NCI-H774 (cell line): ENCODE results near the gene KRTAP6-3.

ENCODE experiments used
- DNase-seq: peaks from one replicate; lab custom pipeline; 2025; lab: John Stamatoyannopoulos, UW

KRTAP6-3 gene

GRCh38 chr21:30592140-30592539 is at the start of gene KRTAP6-3:
KRTAP6-3 (plus strand) TSS chr21:30592440; CDS start chr21:30592446, 6 bp downstream.
- DNase-seq: no peak

- DNase-seq: no peak
Measured at GRCh38 chr21:30552782-30553181, 39.5 kb upstream of the KRTAP6-3 start.

GRCh38 chr21:30555095-30555494 is 37.1 kb upstream of the KRTAP6-3 start:
- no peak for DNase-seq

GRCh38 chr21:30561264-30561895 is 30.9 kb upstream of the KRTAP6-3 start, which contains the start of gene KRTAP19-7:
KRTAP19-7 (minus strand) TSS chr21:30561314; CDS start chr21:30561289, 25 bp downstream.
- no peak for DNase-seq

- DNase-seq: no peak
Measured at GRCh38 chr21:30561957-30562356, 30.3 kb upstream of the KRTAP6-3 start.

GRCh38 chr21:30563072-30563471 is 29.2 kb upstream of the KRTAP6-3 start:
- no peak for DNase-seq

- no peak for DNase-seq
Measured at GRCh38 chr21:30563630-30564029, 28.6 kb upstream of the KRTAP6-3 start.

GRCh38 chr21:30567617-30568016 is 24.6 kb upstream of the KRTAP6-3 start:
- no peak for DNase-seq

GRCh38 chr21:30577766-30578165 is 14.5 kb upstream of the KRTAP6-3 start:
- DNase-seq: no peak

- no peak for DNase-seq
Measured at GRCh38 chr21:30579346-30579745, 12.9 kb upstream of the KRTAP6-3 start.

- no peak for DNase-seq
Measured at GRCh38 chr21:30580132-30580531, 12.1 kb upstream of the KRTAP6-3 start.

- DNase-seq: no peak
Measured at GRCh38 chr21:30582870-30583269, 9.4 kb upstream of the KRTAP6-3 start.

GRCh38 chr21:30590297-30590696 is 1.9 kb upstream of the KRTAP6-3 start, which contains the start of gene KRTAP22-2:
KRTAP22-2 (minus strand) TSS chr21:30590397.
- no peak for DNase-seq

GRCh38 chr21:30598802-30599201 is 6.6 kb downstream of the KRTAP6-3 start, which contains the start of gene KRTAP6-2:
KRTAP6-2 (minus strand) TSS chr21:30598902; CDS start chr21:30598874, 28 bp downstream.
- DNase-seq: no peak

- DNase-seq: no peak
Measured at GRCh38 chr21:30600787-30601186, 8.5 kb downstream of the KRTAP6-3 start, which contains the start of gene KRTAP22-1. KRTAP22-1 (plus strand) TSS chr21:30601087.

- no peak for DNase-seq
Measured at GRCh38 chr21:30605968-30606367, 13.7 kb downstream of the KRTAP6-3 start.

- DNase-seq: no peak
Measured at GRCh38 chr21:30612132-30612531, 19.9 kb downstream of the KRTAP6-3 start.

- no peak for DNase-seq
Measured at GRCh38 chr21:30613836-30614235, 21.6 kb downstream of the KRTAP6-3 start, which contains the start of gene KRTAP6-1. KRTAP6-1 (minus strand) TSS chr21:30613930; CDS start chr21:30613904, 26 bp downstream.

GRCh38 chr21:30615199-30615598 is 23.0 kb downstream of the KRTAP6-3 start:
- no peak for DNase-seq

- no peak for DNase-seq
Measured at GRCh38 chr21:30616125-30616524, 23.9 kb downstream of the KRTAP6-3 start, which contains the start of gene KRTAP20-1. KRTAP20-1 (plus strand) TSS chr21:30616425; CDS start chr21:30616455, 30 bp downstream.

- DNase-seq: no peak
Measured at GRCh38 chr21:30620080-30620479, 27.8 kb downstream of the KRTAP6-3 start.

GRCh38 chr21:30620522-30620921 is 28.3 kb downstream of the KRTAP6-3 start, which contains the start of gene KRTAP20-4:
KRTAP20-4 (plus strand) TSS chr21:30620627.
- no peak for DNase-seq

GRCh38 chr21:30623362-30623761 is 31.1 kb downstream of the KRTAP6-3 start:
- DNase-seq: no peak
